B cell (primary cell): ENCODE results near the gene SUN3. TPM values are rescaled to one million over a fixed set of nuclear protein-coding genes. Genes with fewer than 3 reads are reported as not detected.

ENCODE experiments used
- ATAC-seq: fragments of 200-7000 bp; cut with Tn5 transposase; one replicate; pipeline ENCODE4 v1.10.0; 2021; ENCODE audit warnings: low read depth, mild to moderate bottlenecking, moderate number of reproducible peaks, moderate library complexity
- CTCF ChIA-PET: fragments of 350-600 bp; sonication (Branson Sonifier 250); formaldehyde crosslinking; loops from one replicate; lab custom pipeline; 2021; ENCODE audit warnings: antibody characterized with exemption, inconsistent platforms; lab: Charles Lee
- POLR2A ChIA-PET: fragments of 350-600 bp; sonication (Branson Sonifier 250); formaldehyde crosslinking; loops from one replicate; lab custom pipeline; 2021; ENCODE audit warnings: antibody characterized with exemption; lab: Charles Lee
- DNase-seq: peaks from one replicate; pipeline ENCODE4 v3.0.0; 2013
- H2AFZ ChIP-seq: 2 replicates; pipeline ENCODE4 v1.6.1; 2012; ENCODE audit warnings: mild to moderate bottlenecking, low read depth, low read length; ENCODE audit not compliant: insufficient read depth, poor library complexity, severe bottlenecking
- H3K27ac ChIP-seq, 2 donors: 1 replicate in 1 of 2; 2 replicates in 1 of 2; pipeline ENCODE4 v1.5.1; 2012 to 2013; ENCODE audit warnings: low read length in 2 of 2, mild to moderate bottlenecking in 2 of 2, moderate library complexity in 1 of 2
- H3K27me3 ChIP-seq, 4 experiments: fragments of 200-600 bp in 1 of 4; sonication (generic) in 1 of 4; replicated peaks in 1 of 4; 1 replicate in 2 of 4; 2 replicates in 2 of 4; pipeline versions ENCODE4 v1.6.1 to v1.7.0; 2013 to 2016; ENCODE audit warnings: low read length in 3 of 4, mild to moderate bottlenecking in 2 of 4, mixed read lengths in 1 of 4, moderate library complexity in 1 of 4; ENCODE audit not compliant: insufficient read depth in 4 of 4, control insufficient read depth in 3 of 4; ENCODE audit errors: control extremely low read depth in 1 of 4
- H3K36me3 ChIP-seq, 2 experiments: replicated peaks in 1 of 2; 1 replicate in 1 of 2; 2 replicates in 1 of 2; pipeline versions ENCODE4 v1.6.1 to v1.7.1; 2013; ENCODE audit warnings: low read length in 1 of 2; ENCODE audit not compliant: insufficient read depth in 2 of 2, control insufficient read depth in 1 of 2; ENCODE audit errors: control extremely low read depth in 1 of 2, extremely low read depth in 1 of 2
- H3K4me1 ChIP-seq, 2 donors: fragments of 200-600 bp in 1 of 2; sonication (generic) in 1 of 2; 1 replicate in 1 of 2; 2 replicates in 1 of 2; pipeline versions ENCODE4 v1.5.1 to v1.6.1; 2013 to 2017; ENCODE audit warnings: low read length in 2 of 2; ENCODE audit not compliant: control insufficient read depth in 2 of 2, insufficient read depth in 2 of 2
- H3K4me2 ChIP-seq: replicated peaks from 2 replicates; pipeline ENCODE3; 2012; ENCODE audit warnings: mild to moderate bottlenecking, low read depth, low read length; ENCODE audit not compliant: poor library complexity, severe bottlenecking
- H3K4me3 ChIP-seq, 5 experiments: fragments of 200-600 bp in 1 of 5; sonication (generic) in 1 of 5; 1 replicate in 3 of 5; 2 replicates in 2 of 5; pipeline versions ENCODE4 v1.5.1 to v1.7.0; 2011 to 2016; ENCODE audit warnings: low read length in 4 of 5, mild to moderate bottlenecking in 4 of 5, low read depth in 2 of 5, control low read depth in 1 of 5, moderate library complexity in 1 of 5; ENCODE audit not compliant: insufficient read depth in 1 of 5; ENCODE audit errors: control extremely low read depth in 1 of 5, extremely low read depth in 1 of 5
- H3K79me2 ChIP-seq: fragments of 200-600 bp; sonication (generic); one replicate; pipeline ENCODE4 v1.6.0; 2016; ENCODE audit warnings: low read length; ENCODE audit not compliant: control insufficient read depth, insufficient read depth
- H3K9ac ChIP-seq: fragments of 200-600 bp; sonication (generic); 2 replicates; pipeline ENCODE4 v1.6.1; 2017; ENCODE audit warnings: mild to moderate bottlenecking, low read length, moderate library complexity
- H3K9me3 ChIP-seq, 3 donors: one replicate each; pipeline versions ENCODE4 v1.6.1 to v1.7.1; 2013; ENCODE audit warnings: low read length in 2 of 3; ENCODE audit not compliant: control insufficient read depth in 2 of 3, insufficient read depth in 1 of 3; ENCODE audit errors: control extremely low read depth in 1 of 3
- H4K20me1 ChIP-seq: 2 replicates; pipeline ENCODE4 v1.6.0; 2012; ENCODE audit warnings: mild to moderate bottlenecking, low read length; ENCODE audit not compliant: insufficient read depth, control insufficient read depth, poor library complexity, severe bottlenecking
- H3K27ac Mint-ChIP-seq: one replicate; pipeline ENCODE4 v1.8.0; 2021; ENCODE audit warnings: mixed read lengths
- H3K27me3 Mint-ChIP-seq: one replicate; pipeline ENCODE4 v1.8.0; 2021; ENCODE audit warnings: mixed read lengths
- H3K4me1 Mint-ChIP-seq: one replicate; pipeline ENCODE4 v1.8.0; 2021; ENCODE audit warnings: mixed read lengths
- H3K4me3 Mint-ChIP-seq: one replicate; pipeline ENCODE4 v1.8.0; 2021; ENCODE audit warnings: mixed read lengths
- H3K9me3 Mint-ChIP-seq: one replicate; pipeline ENCODE4 v1.8.0; 2022; ENCODE audit warnings: mixed read lengths; ENCODE audit not compliant: insufficient read depth
- EZH2 ChIP-seq: IDR thresholded peaks from 2 replicates; pipeline ENCODE4 v1.6.1; 2012; ENCODE audit warnings: borderline replicate concordance, low read depth, mild to moderate bottlenecking, moderate library complexity, low read length; ENCODE audit not compliant: insufficient read depth, poor library complexity, severe bottlenecking
- WGBS: methylation state at CpG from one replicate; pipeline ENCODE4 v1.1.5; 2013; ENCODE audit warnings: missing lambda C conversion rate; ENCODE audit not compliant: insufficient coverage; 5-methylcytosine and 5-hydroxymethylcytosine counted together
- intact Hi-C: fragments of 100-400 bp; cut with micrococcal nuclease; formaldehyde crosslinking; loops from one replicate; pipeline ENCODE4 v1.10.0; 2022
- polyA plus RNA-seq: library from polyadenylated mRNA; depleted of rRNA; stranded (reverse); fragments of >200 nt; gene quantifications from 2 replicates; pipeline ENCODE4 v1.2.3, GENCODE V29; 2012
- total RNA-seq, 2 donors: library from RNA; stranded (reverse); fragments of 120-200 nt in 1 of 2; gene quantifications; 1 replicate in 1 of 2; 2 replicates in 1 of 2; pipeline versions ENCODE4 v1.2.3 to v1.2.4, GENCODE V29; 2013 to 2022
- TF ChIP-seq, protein P1 (sequence below): fragments of 200-600 bp; IDR thresholded peaks from one replicate; pipeline ENCODE4 v1.8.0; 2022; ENCODE audit warnings: antibody characterized with exemption, mild to moderate bottlenecking

The SUN3 gene
- total and polyA plus RNA-seq, 2 donors (not counting 1 experiment from before 2014, with no cell fraction given), result not detected

DNA sequence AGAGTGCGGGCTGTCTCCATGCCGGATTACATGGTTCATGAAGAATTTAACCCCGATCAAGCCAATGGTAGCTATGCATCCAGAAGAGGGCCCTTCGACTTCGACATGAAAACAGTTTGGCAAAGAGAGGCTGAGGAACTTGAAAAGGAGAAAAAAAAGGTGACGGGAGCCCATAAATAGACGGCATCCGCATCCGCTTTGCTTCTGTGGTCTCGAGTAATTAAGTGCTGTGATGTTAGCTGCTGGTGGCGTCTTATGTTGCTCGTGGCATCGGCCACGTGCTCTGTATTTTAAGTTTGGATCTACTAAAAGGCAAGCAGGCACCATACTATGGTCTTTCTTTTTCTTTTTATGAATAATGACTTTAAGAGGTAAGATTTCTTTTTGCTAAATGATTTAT, 17.6 kb upstream of the SUN3 start:
- Histone ChIP-seq H3K4me1 (no peaks in the 10 kb centered on the region), H3K4me3 (no peak overlapping the region), H3K9ac (no peak overlapping the region), H2AFZ (no peak overlapping the region), H4K20me1 (no peaks in the 10 kb centered on the region), H3K36me3 (no peaks in the 10 kb centered on the region), H3K79me2 (no peaks in the 10 kb centered on the region), H3K4me2 (no peak overlapping the region), H3K9me3 (no peaks in the 10 kb centered on the region), H3K27ac (no peak overlapping the region), H3K27me3 (no peaks in the 10 kb centered on the region)
- intact Hi-C loops, result no loop called here
- peaks cover 4% of the 10 kb centered on the region for H3K4me1 Mint-ChIP-seq
- H3K27me3 Mint-ChIP-seq, result peaks cover 3% of the 10 kb centered on the region
- WGBS, result 72% methylated on average over 11 of the region's 14 CpGs
- H3K27ac Mint-ChIP-seq, result no peak overlapping the region
- ATAC-seq (no peak), DNase-seq (no peak)
- ChIA-PET CTCF (no interaction called here), POLR2A (interaction anchor here (0.5 kb wide), 1 partner anchor 41 kb away, joined by 5 read pairs; no protein-coding TSS in a partner anchor)
- no peak for TF ChIP-seq EZH2
- TF ChIP-seq, protein P1, sequence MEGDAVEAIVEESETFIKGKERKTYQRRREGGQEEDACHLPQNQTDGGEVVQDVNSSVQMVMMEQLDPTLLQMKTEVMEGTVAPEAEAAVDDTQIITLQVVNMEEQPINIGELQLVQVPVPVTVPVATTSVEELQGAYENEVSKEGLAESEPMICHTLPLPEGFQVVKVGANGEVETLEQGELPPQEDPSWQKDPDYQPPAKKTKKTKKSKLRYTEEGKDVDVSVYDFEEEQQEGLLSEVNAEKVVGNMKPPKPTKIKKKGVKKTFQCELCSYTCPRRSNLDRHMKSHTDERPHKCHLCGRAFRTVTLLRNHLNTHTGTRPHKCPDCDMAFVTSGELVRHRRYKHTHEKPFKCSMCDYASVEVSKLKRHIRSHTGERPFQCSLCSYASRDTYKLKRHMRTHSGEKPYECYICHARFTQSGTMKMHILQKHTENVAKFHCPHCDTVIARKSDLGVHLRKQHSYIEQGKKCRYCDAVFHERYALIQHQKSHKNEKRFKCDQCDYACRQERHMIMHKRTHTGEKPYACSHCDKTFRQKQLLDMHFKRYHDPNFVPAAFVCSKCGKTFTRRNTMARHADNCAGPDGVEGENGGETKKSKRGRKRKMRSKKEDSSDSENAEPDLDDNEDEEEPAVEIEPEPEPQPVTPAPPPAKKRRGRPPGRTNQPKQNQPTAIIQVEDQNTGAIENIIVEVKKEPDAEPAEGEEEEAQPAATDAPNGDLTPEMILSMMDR, result no peak
- H3K9me3 Mint-ChIP-seq, result no peaks in the 10 kb centered on the region
- H3K4me3 Mint-ChIP-seq, result no peak overlapping the region

DNA sequence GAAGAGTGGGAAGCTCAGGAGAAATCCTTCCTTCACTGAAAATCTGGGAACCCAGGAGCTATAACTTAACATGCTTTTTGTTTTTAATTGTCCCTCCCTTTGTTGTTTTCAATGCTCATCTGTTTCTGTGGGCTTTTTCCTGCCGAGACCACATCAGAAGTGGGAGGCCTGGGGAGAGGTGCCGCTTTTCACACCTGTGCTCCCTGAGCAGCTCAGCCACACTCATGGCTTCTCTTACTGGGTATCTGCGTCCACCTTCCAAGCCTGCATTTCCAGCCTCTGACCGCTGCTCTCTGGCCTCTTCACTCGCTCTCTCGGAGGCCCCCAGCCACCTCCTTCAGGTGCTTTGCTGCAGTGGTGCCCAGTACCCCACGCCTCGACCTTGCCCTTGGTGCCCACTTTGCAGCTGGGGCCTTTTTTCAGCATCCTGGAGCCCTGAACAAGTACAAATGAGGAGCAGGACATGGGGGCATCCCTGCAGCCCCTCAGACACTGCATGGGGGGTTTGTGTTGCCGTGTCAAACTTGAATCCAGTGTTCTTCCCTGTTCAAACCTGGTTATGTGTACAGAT, 16.4 kb upstream of the SUN3 start:
- Mint-ChIP-seq H3K27ac (no peak overlapping the region), H3K4me1 (peaks cover 4% of the 10 kb centered on the region), H3K27me3 (peaks cover 3% of the 10 kb centered on the region), H3K9me3 (no peaks in the 10 kb centered on the region), H3K4me3 (no peak overlapping the region)
- no peaks in the 10 kb centered on the region for H4K20me1 ChIP-seq
- no peak for DNase-seq
- no peak overlapping the region for H3K27ac ChIP-seq
- H3K79me2 ChIP-seq, result no peaks in the 10 kb centered on the region
- H3K27me3 ChIP-seq, result no peaks in the 10 kb centered on the region
- H3K4me2 ChIP-seq, result no peak overlapping the region
- no peaks in the 10 kb centered on the region for H3K9me3 ChIP-seq
- POLR2A ChIA-PET, result no interaction called here
- no peak overlapping the region for H3K4me3 ChIP-seq
- intact Hi-C loops, result no loop called here
- WGBS, result 77% methylated on average over 8 of the region's 9 CpGs
- H3K36me3 ChIP-seq, result no peaks in the 10 kb centered on the region
- no peaks in the 10 kb centered on the region for H3K4me1 ChIP-seq
- no peak overlapping the region for H2AFZ ChIP-seq
- H3K9ac ChIP-seq, result no peak overlapping the region
- CTCF ChIA-PET, result no interaction called here
- ATAC-seq, result no peak
- no peak for TF ChIP-seq EZH2
- TF ChIP-seq, protein P1, result no peak
